ENCODE measurements around the gene NFIX. TPM values are rescaled to one million over a fixed set of nuclear protein-coding genes. Genes with fewer than 3 reads are reported as not detected.

Gene NFIX
- total RNA-seq, 2 experiments from 2014 or later: 4.7 to 5.0 TPM

DNA sequence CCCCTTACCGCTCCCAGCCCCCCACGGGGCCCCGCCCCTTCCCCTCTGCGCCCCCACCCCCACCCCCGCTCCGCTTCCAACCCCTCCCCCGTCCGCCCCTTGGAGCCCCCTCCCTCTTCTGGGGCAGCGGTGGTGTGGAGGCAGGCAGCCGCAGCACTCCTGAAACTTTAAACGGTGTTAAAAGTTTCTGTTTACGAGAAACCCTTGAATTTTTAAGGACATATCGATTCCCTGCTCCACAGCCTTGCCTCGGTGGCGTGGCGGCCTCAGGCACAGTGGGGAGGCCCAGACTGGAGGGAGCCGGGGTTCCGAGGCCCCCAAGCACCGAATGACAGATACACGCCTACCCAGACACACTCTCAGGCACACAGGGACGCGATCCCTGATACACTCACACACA lies 4.8 kb upstream of the NFIX start:
- Mint-ChIP-seq H3K4me3 (no peak overlapping the region), H3K27ac (no peak overlapping the region), H3K36me3 (ENCODE audit: low read depth) (no peaks in the 10 kb centered on the region), H3K9me3 (no peaks in the 10 kb centered on the region), H3K4me1 (ENCODE audit: low read depth) (peaks cover 5% of the 10 kb centered on the region), H3K27me3 (peaks cover 10% of the 10 kb centered on the region)
- no peak for ATAC-seq
- DNase-seq: no peak
- TF ChIP-seq, protein P1, sequence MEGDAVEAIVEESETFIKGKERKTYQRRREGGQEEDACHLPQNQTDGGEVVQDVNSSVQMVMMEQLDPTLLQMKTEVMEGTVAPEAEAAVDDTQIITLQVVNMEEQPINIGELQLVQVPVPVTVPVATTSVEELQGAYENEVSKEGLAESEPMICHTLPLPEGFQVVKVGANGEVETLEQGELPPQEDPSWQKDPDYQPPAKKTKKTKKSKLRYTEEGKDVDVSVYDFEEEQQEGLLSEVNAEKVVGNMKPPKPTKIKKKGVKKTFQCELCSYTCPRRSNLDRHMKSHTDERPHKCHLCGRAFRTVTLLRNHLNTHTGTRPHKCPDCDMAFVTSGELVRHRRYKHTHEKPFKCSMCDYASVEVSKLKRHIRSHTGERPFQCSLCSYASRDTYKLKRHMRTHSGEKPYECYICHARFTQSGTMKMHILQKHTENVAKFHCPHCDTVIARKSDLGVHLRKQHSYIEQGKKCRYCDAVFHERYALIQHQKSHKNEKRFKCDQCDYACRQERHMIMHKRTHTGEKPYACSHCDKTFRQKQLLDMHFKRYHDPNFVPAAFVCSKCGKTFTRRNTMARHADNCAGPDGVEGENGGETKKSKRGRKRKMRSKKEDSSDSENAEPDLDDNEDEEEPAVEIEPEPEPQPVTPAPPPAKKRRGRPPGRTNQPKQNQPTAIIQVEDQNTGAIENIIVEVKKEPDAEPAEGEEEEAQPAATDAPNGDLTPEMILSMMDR (IDR thresholded peaks at IDR 0.05): no peak
- intact Hi-C loops (cut with micrococcal nuclease): no loop called here
- ChIA-PET CTCF (no interaction called here), POLR2A (no interaction called here)

DNA sequence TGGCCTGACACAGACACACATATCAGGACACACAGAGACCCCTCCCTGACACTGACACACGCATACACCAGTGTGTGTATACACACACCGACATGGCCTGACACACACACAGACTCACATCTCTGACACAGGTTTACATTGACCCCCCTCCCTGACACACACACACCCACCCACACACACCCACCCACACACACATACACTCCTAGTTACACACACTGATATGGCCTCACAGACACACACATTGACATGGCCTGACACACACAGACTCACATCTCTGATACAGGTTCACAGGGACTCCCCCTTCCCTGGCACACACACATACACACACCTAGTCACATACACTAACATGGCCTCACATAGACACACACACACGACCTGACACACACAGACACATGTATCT lies 4.4 kb upstream of the NFIX start:
- POLR2A ChIA-PET: no interaction called here

DNA sequence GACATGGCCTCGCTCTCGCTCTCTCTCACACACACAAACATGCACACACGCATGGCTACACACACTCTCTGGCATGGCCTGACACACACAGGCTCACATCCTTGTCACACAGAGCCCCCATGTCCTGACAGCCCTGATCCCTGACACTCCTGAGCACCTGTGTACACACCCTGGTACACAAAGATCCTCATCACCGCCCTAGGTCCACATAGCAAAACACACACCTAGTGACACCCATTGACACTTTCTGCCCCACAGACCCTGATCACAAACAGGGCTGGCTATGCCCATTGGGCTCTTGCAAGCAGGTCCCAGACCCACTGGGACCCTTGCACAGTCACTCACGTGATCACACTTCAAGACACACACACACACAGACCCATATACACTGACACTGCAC lies 4.0 kb upstream of the NFIX start:
- intact Hi-C loops (cut with micrococcal nuclease): no loop called here
- Mint-ChIP-seq H3K27me3 (peaks cover 10% of the 10 kb centered on the region), H3K4me3 (no peak overlapping the region), H3K27ac (no peak overlapping the region), H3K36me3 (ENCODE audit: low read depth) (no peaks in the 10 kb centered on the region), H3K9me3 (no peaks in the 10 kb centered on the region), H3K4me1 (ENCODE audit: low read depth) (peaks cover 8% of the 10 kb centered on the region)
- DNase-seq: no peak
- CTCF ChIA-PET: interaction anchor here (1.0 kb wide), 1 partner anchor 102 kb away, joined by 3 read pairs; no protein-coding TSS in a partner anchor
- POLR2A ChIA-PET: no interaction called here
- no peak for ATAC-seq
- TF ChIP-seq, protein P1 (IDR thresholded peaks at IDR 0.05): no peak

More for the DNA sequence above, 4.4 kb upstream of the NFIX start:
- Mint-ChIP-seq H3K9me3 (no peaks in the 10 kb centered on the region), H3K4me1 (ENCODE audit: low read depth) (peaks cover 5% of the 10 kb centered on the region), H3K27me3 (peaks cover 10% of the 10 kb centered on the region), H3K36me3 (ENCODE audit: low read depth) (no peaks in the 10 kb centered on the region), H3K4me3 (no peak overlapping the region), H3K27ac (no peak overlapping the region)
- no peak for ATAC-seq
- TF ChIP-seq, protein P1 (IDR thresholded peaks at IDR 0.05): no peak
- DNase-seq: no peak
- CTCF ChIA-PET: no interaction called here
- intact Hi-C loops (cut with micrococcal nuclease): no loop called here

DNA sequence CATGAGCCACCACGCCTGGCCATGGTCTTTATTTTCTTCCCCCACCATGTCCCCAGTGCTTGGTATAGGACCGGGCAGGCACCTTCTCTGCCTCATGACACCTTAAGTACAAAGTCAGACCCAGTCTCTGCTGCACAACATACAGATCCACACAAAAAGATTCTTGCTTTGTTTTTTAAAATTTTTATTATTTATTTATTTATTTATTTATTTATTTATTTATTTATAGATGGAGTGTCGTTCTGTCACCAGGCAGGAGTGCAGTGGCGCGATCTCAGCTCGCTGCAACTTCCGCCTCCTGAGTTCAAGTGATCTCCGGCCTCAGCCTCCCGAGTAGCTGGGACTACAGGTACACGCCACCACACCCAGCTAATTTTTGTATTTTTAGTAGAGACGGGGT lies 2.5 kb upstream of the NFIX start:
- no peak for DNase-seq
- no peak overlapping the region for H3K27ac Mint-ChIP-seq

DNA sequence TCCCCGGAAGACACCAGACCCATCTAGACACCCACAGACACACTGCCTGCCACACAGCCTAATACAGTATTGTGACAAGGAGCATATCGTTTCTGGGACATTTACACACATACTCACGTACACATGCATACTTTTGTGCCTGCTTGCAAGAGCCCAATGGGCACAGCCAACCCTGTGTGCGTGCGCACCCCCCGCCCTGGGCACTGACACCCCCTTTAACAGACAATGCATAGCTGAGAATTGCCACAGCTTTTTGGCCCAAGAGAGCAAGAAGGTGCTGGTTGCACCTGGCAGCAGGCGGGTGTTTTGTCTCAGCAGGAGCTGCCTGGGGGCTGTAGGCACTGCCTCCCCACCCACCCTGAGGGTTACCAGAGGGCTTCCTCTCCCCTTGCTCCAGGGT lies 1.7 kb upstream of the NFIX start:
- POLR2A ChIA-PET: interaction anchor here (1.2 to 1.7 kb wide), 2 partner anchors 12 to 106 kb away, joined by 3 to 5 read pairs; no protein-coding TSS in a partner anchor
- Mint-ChIP-seq H3K4me3 (no peak overlapping the region), H3K9me3 (no peaks in the 10 kb centered on the region), H3K27ac (no peak overlapping the region), H3K27me3 (peaks cover 8% of the 10 kb centered on the region), H3K4me1 (ENCODE audit: low read depth) (peaks cover 8% of the 10 kb centered on the region), H3K36me3 (ENCODE audit: low read depth) (no peaks in the 10 kb centered on the region)
- intact Hi-C loops (cut with micrococcal nuclease): no loop called here
- DNase-seq (no peak), ATAC-seq (no peak)
- CTCF ChIA-PET: interaction anchor here (0.7 to 2.6 kb wide), 5 partner anchors 10 to 28 kb away, joined by 3 to 10 read pairs (median 6); no protein-coding TSS in a partner anchor
- TF ChIP-seq, protein P1 (IDR thresholded peaks at IDR 0.05): no peak

More for the DNA sequence above, 2.5 kb upstream of the NFIX start:
- ChIA-PET POLR2A (interaction anchor here (1.2 kb wide), 1 partner anchor 107 kb away, joined by 3 read pairs; no protein-coding TSS in a partner anchor), CTCF (interaction anchor here (0.6 to 2.6 kb wide), 5 partner anchors 9 to 240 kb away, joined by 3 to 10 read pairs (median 6); no protein-coding TSS in a partner anchor)
- no peaks in the 10 kb centered on the region for H3K9me3 Mint-ChIP-seq
- H3K36me3 Mint-ChIP-seq (ENCODE audit: low read depth): no peaks in the 10 kb centered on the region
- no peak overlapping the region for H3K4me3 Mint-ChIP-seq
- intact Hi-C loops (cut with micrococcal nuclease): no loop called here
- peaks cover 8% of the 10 kb centered on the region for H3K27me3 Mint-ChIP-seq
- no peak for ATAC-seq
- TF ChIP-seq, protein P1 (IDR thresholded peaks at IDR 0.05): no peak
- peaks cover 8% of the 10 kb centered on the region for H3K4me1 Mint-ChIP-seq (ENCODE audit: low read depth)
